Measurements from ENCODE around the gene DPP9. TPM values are rescaled to one million over a fixed set of nuclear protein-coding genes. Genes with fewer than 3 reads are reported as not detected.

DPP9 gene
- total and polyA plus RNA-seq, 2 of the 8 experiments (the other 6 are each of a cell fraction or from before 2014, with no cell fraction given): 11.6 to 40.7 TPM

- TF ChIP-seq EP300 (IDR thresholded peaks at IDR 0.05; ENCODE audit: borderline replicate concordance in 1 of 2, low read depth in 2 of 2, low read length in 2 of 2) (no peak), CREB1 (IDR thresholded peaks at IDR 0.05) (no peak), FOSL1 (IDR thresholded peaks at IDR 0.05; ENCODE audit: insufficient read depth, low read depth, low read length) (no peak), PHF8 (conservative IDR thresholded peaks at IDR 0.05; ENCODE audit: low read depth, low read length) (no peak), KDM5A (IDR thresholded peaks at IDR 0.05; ENCODE audit: low read length) (no peak), SUZ12 (IDR thresholded peaks at IDR 0.05; ENCODE audit: low read length) (no peak), RXRA (IDR thresholded peaks at IDR 0.05; ENCODE audit: insufficient read depth, low read depth, low read length) (no peak)
Observed at GRCh38 chr19:4657262-4657661, 66.4 kb downstream of the DPP9 start (continued).
